Activated CD8-positive, alpha-beta T cell treated with anti-CD3 and anti-CD28 coated beads for 36 hours (primary cell): ENCODE measurements around the gene DHFR. TPM values are rescaled to one million over a fixed set of nuclear protein-coding genes. Genes with fewer than 3 reads are reported as not detected.

Source experiments
- ATAC-seq: fragments of 200-7000 bp; cut with Tn5 transposase; one replicate; pipeline ENCODE4 v1.10.0; 2021; ENCODE audit warnings: mild to moderate bottlenecking, moderate library complexity
- CTCF ChIA-PET: fragments of 350-600 bp; sonication (Branson Sonifier 250); formaldehyde crosslinking; loops from one replicate; lab custom pipeline; 2021; ENCODE audit warnings: antibody characterized with exemption; lab: Charles Lee
- POLR2A ChIA-PET: fragments of 350-600 bp; sonication (Branson Sonifier 250); formaldehyde crosslinking; loops from one replicate; lab custom pipeline; 2021; ENCODE audit warnings: antibody characterized with exemption; lab: Charles Lee
- DNase-seq: peaks from one replicate; pipeline ENCODE4 v3.0.0-alpha.2; 2020
- H3K27ac Mint-ChIP-seq: one replicate; pipeline ENCODE4 v1.8.0; 2021; ENCODE audit warnings: mild to moderate bottlenecking, mixed read lengths
- H3K27me3 Mint-ChIP-seq: one replicate; pipeline ENCODE4 v1.8.0; 2021; ENCODE audit warnings: mixed read lengths
- H3K36me3 Mint-ChIP-seq: one replicate; pipeline ENCODE4 v1.8.0; 2021; ENCODE audit warnings: low read depth, mixed read lengths
- H3K4me1 Mint-ChIP-seq: one replicate; pipeline ENCODE4 v1.8.0; 2021; ENCODE audit warnings: low read depth, mixed read lengths
- H3K4me3 Mint-ChIP-seq: one replicate; pipeline ENCODE4 v1.8.0; 2021; ENCODE audit warnings: mild to moderate bottlenecking, moderate library complexity, mixed read lengths
- H3K9me3 Mint-ChIP-seq: one replicate; pipeline ENCODE4 v1.8.0; 2021; ENCODE audit warnings: mixed read lengths
- intact Hi-C: fragments of 100-400 bp; cut with micrococcal nuclease; formaldehyde crosslinking; loops from one replicate; pipeline ENCODE4 v1.10.0; 2022
- total RNA-seq, 2 experiments: library from RNA; stranded (reverse); gene quantifications; one replicate each; pipeline ENCODE4 v1.2.3, GENCODE V29; 2021
- TF ChIP-seq, protein P1 (sequence below): fragments of 200-600 bp; IDR thresholded peaks from one replicate; pipeline ENCODE4 v1.8.0; 2022; ENCODE audit warnings: antibody characterized with exemption, mild to moderate bottlenecking

DHFR gene
- total RNA-seq: 100 to 1,000 TPM; 107 to 109 TPM

GRCh38 chr5:80654391-80655230, at the start of gene DHFR, which contains the start of gene MSH3:
Gene DHFR (minus strand): TSS chr5:80654983. CDS start chr5:80654489, 494 bp downstream.
Gene MSH3 (plus strand): TSS chr5:80654652. CDS start chr5:80654728, 76 bp downstream.
- DNase-seq (peak; percentile 95), ATAC-seq (peak; percentile 77)
- peaks cover 37% of the 10 kb centered on the region for H3K36me3 Mint-ChIP-seq
- H3K27me3 Mint-ChIP-seq: no peaks in the 10 kb centered on the region
- TF ChIP-seq, protein P1, sequence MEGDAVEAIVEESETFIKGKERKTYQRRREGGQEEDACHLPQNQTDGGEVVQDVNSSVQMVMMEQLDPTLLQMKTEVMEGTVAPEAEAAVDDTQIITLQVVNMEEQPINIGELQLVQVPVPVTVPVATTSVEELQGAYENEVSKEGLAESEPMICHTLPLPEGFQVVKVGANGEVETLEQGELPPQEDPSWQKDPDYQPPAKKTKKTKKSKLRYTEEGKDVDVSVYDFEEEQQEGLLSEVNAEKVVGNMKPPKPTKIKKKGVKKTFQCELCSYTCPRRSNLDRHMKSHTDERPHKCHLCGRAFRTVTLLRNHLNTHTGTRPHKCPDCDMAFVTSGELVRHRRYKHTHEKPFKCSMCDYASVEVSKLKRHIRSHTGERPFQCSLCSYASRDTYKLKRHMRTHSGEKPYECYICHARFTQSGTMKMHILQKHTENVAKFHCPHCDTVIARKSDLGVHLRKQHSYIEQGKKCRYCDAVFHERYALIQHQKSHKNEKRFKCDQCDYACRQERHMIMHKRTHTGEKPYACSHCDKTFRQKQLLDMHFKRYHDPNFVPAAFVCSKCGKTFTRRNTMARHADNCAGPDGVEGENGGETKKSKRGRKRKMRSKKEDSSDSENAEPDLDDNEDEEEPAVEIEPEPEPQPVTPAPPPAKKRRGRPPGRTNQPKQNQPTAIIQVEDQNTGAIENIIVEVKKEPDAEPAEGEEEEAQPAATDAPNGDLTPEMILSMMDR: no peak
- peak within 1 kb of the TSS; percentile 96 for H3K4me3 Mint-ChIP-seq
- POLR2A ChIA-PET: interaction anchor here (0.7 to 3.7 kb wide), 6 partner anchors 12 to 399 kb away, joined by 3 to 21 read pairs (median 4); partner anchors contain the start of gene SERINC5
- H3K9me3 Mint-ChIP-seq: no peaks in the 10 kb centered on the region
- peaks cover 24% of the 10 kb centered on the region for H3K4me1 Mint-ChIP-seq
- CTCF ChIA-PET: interaction anchor here (2.0 kb wide), 1 partner anchor 454 kb away, joined by 6 read pairs; no protein-coding TSS in a partner anchor
- H3K27ac Mint-ChIP-seq: peak within 1 kb of the TSS; percentile 100
- intact Hi-C loops: no loop called here

- ATAC-seq: no peak
Measured at GRCh38 chr5:80704221-80704620, 49.4 kb upstream of the DHFR start.

GRCh38 chr5:80703747-80704146, 49.0 kb upstream of the DHFR start:
- CTCF ChIA-PET: no interaction called here
- POLR2A ChIA-PET: no interaction called here
- ATAC-seq (no peak), DNase-seq (no peak)
- intact Hi-C loops: no loop called here
- no peaks in the 10 kb centered on the region for H3K27me3 Mint-ChIP-seq
- TF ChIP-seq, protein P1: no peak
- no peaks in the 10 kb centered on the region for H3K9me3 Mint-ChIP-seq
- H3K4me3 Mint-ChIP-seq: no peak overlapping the region
- peaks cover 10% of the 10 kb centered on the region for H3K4me1 Mint-ChIP-seq
- no peak overlapping the region for H3K27ac Mint-ChIP-seq
- H3K36me3 Mint-ChIP-seq: peaks cover 19% of the 10 kb centered on the region

More at GRCh38 chr5:80704221-80704620, 49.4 kb upstream of the DHFR start:
- Mint-ChIP-seq H3K4me3 (no peak overlapping the region), H3K27ac (no peak overlapping the region), H3K36me3 (peaks cover 20% of the 10 kb centered on the region), H3K9me3 (no peaks in the 10 kb centered on the region), H3K4me1 (peaks cover 10% of the 10 kb centered on the region), H3K27me3 (no peaks in the 10 kb centered on the region)
- CTCF ChIA-PET: interaction anchor here (0.9 to 1.4 kb wide), 4 partner anchors 10 to 489 kb away, joined by 3 to 6 read pairs (median 3); no protein-coding TSS in a partner anchor
- intact Hi-C loops: no loop called here
- TF ChIP-seq, protein P1: no peak
- DNase-seq: no peak
- POLR2A ChIA-PET: no interaction called here

DNA sequence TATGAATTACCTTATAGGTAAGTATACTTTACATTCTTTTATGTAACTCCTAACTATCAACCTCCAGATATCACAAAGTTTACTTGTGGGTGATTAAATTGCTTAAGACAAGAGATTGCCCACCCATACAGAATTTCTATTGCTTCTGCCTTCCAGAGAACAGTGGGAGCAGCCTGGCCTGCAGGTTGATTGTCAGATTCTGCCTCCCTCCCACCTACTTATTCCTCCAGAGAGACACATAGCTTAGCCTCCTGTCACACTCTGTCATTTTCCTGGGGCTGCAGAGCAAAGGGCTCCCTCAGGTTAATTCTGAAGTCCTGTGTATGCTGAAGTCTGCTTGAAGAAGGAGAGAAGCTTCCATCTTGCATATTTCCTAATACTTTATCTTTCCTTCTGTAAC, 48.5 kb upstream of the DHFR start:
- Mint-ChIP-seq H3K27ac (no peak overlapping the region), H3K27me3 (no peaks in the 10 kb centered on the region)
- POLR2A ChIA-PET: no interaction called here

More for the DNA sequence above, 48.5 kb upstream of the DHFR start:
- Mint-ChIP-seq H3K4me1 (peaks cover 10% of the 10 kb centered on the region), H3K4me3 (no peak overlapping the region), H3K9me3 (no peaks in the 10 kb centered on the region), H3K36me3 (peaks cover 19% of the 10 kb centered on the region)
- TF ChIP-seq, protein P1: no peak
- no peak for DNase-seq
- no peak for ATAC-seq
- CTCF ChIA-PET: interaction anchor here (1.1 kb wide), 1 partner anchor 8 kb away, joined by 3 read pairs; no protein-coding TSS in a partner anchor
- intact Hi-C loops: no loop called here
